GM19023 (cell line): ENCODE measurements around the gene PNKD.
A peak's percentile ranks its signal among the peaks of the same experiment; 100 is the strongest.

Experiments
- ATAC-seq: cut with Tn5 transposase; IDR thresholded peaks from one replicate; pipeline ENCODE4 v1.9.1; 2021; ENCODE audit warnings: mild to moderate bottlenecking, moderate library complexity; ENCODE audit not compliant: unreplicated experiment

The PNKD gene, protein sequence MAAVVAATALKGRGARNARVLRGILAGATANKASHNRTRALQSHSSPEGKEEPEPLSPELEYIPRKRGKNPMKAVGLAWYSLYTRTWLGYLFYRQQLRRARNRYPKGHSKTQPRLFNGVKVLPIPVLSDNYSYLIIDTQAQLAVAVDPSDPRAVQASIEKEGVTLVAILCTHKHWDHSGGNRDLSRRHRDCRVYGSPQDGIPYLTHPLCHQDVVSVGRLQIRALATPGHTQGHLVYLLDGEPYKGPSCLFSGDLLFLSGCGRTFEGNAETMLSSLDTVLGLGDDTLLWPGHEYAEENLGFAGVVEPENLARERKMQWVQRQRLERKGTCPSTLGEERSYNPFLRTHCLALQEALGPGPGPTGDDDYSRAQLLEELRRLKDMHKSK

DNA sequence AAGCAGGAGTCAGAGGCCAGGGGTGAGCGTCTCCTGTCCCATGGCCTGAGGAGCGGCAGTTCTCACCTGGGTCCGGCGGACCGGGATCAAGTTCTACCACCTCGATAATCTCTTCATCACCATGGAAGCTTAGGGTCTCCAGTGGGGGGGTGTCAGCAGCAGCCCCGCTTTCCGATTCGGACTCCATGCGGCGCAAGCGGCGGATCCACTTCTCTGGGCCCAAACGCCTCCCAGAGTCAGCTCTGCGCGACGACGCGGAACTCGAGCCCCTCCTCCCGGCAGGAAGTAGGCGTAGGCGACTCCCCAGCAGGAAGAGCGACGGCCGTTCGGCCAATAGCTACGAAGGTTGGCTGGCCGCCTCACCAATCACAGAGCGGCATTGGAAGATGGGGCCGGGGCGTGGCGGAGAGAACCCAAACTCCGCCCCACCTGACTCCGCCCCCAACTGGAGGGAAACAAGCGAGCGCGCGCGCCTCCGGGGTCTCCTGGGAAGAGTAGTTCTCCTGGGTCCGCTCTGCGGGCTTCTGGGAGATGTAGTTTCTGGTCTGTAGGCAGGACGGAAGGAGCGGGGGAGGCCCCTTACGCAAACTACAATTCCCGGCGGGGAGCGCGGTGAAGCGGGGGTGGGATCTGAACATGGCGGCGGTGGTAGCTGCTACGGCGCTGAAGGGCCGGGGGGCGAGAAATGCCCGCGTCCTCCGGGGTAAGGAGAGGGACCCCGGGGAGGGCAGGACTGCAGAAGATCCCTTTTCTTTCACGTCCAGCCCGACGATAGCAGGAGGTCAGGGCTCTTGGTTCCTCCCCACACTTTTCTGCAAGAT, at the start of gene PNKD, which contains the start of gene AAMP:
TSS of gene PNKD (plus strand) at position 620 of the 821 bp plus-strand sequence. CDS start at position 637, 17 bp downstream.
TSS of gene AAMP (minus strand) at position 238 of the 821 bp plus-strand sequence. CDS start at position 187, 51 bp downstream.
- peak; percentile 89 for ATAC-seq

DNA sequence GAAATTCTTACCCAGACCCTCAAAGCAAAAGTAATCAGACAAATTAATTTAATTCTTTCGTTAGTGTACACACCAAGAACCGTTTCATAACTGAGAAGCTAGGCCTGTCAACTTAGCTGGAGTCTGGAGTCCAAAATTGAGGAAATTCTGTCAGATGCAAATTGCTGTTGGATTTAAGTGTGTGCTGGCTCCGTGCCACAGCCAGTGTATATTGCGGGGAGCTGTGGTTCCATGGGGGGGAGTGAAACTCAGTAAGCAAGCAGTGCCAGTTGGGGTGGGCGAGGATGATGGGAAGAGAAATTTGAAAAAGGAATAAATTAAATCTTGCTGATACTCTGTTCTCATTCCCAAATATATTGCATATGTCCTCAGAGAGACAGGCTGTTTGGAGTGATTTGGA, 49.3 kb upstream of the PNKD start:
- no peak for ATAC-seq

DNA sequence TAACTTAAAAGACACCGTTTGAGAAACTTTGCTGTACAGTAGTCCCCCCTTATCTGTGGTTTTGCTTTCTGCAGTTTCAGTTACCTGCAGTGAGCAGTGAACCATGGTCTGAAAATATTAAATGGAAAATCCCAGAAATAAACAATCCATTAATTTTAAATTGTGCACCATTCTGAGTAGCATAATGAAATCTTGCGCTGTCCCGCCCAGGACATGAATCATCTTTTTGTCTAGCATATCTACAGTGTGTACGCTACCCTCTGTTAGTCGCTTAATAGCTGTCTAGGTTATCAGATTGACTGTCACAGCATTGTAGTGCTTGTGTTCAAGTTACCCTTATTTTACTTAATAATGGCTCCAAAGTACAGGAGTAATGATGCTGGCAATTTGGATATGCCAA, 47.3 kb upstream of the PNKD start:
- no peak for ATAC-seq

DNA sequence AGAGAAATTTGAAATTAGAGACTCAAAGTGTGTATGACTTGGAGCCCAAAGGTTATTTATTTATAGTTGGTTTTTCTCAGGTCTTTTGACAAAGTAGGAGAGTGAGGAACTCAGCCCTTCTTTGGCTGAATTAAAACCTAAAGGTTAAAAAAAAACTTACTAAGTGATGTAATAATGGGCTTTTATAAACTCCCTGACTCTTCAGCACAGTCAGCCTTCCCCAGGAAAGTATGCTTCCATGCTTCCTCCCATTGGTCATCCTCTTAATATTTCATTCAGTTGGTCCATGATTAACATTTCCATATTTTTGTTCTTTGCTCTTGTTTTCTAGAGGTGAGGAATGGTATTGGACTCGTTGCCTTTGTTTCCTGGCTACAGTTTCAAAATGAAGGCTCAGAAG, 46.1 kb upstream of the PNKD start:
- no peak for ATAC-seq

DNA sequence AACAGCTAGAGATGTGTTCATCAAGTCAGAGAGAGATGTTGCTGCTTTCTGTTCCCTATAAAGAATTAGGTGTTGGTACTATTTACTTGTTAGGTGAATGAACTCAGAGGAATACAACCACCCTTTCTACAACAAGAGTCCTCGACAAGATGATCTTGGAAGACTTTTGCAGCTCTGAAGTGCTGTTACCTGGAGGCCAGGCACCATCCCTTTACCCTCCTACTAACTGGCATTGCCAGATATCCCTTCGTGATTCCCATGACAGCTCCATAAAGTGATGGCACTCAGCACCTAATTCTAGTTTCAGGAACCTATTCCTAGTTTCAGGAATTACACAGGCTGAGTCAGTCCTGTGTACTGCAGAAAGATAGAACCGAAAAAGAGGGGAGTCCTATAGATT, 43.4 kb upstream of the PNKD start:
- ATAC-seq, result no peak

DNA sequence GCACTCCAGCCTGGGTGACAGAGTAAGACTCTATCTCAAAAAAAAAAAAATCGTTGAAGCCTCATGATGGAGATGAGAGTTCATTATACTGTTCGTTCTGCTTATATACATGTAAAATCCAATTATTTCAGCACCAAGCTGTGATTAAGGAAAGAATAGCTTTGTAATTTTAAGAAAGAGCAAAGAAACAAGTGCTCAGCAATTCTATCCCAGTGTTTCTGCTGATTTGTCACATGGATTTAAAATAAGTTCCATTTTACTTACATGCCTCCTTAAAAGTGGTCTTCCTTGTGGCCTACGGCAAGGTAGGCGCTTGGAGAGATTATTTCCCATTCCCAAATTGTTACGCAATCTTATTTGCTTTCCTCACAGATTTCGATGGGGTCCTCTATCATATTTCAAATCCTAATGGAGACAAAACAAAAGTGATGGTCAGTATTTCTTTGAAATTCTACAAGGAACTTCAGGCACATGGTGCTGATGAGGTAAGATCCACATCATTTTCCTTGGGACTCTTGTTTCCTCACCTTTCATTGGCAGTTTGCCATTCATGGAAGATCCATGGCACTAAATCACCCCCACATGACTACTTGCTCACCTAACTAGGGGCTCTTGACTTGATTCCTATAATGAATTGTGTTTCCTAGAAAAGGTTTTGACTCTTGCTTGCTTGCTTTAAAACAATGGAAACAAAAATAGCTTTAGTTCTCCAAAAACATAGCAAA, 41.8 kb upstream of the PNKD start:
- no peak for ATAC-seq

DNA sequence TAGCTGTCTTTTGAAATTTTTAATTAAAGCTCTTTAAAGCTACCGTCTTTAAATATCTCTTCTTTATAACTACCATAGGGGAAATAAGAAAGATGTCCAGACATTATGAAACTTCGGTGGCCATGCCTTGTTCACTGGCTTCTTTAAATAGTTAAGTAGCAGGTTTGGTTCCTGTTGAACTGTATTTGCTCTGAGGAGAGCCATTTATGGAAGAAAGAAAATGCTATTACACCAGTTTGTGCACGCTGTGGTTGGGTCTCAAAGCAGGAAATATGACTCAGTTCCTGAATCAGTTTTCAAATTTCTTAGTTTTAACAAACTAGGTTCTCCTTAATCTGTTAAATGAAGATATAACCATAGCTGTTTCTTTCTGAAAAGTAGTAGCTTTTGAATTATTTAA, 41.1 kb upstream of the PNKD start:
- peak; percentile 78 for ATAC-seq

DNA sequence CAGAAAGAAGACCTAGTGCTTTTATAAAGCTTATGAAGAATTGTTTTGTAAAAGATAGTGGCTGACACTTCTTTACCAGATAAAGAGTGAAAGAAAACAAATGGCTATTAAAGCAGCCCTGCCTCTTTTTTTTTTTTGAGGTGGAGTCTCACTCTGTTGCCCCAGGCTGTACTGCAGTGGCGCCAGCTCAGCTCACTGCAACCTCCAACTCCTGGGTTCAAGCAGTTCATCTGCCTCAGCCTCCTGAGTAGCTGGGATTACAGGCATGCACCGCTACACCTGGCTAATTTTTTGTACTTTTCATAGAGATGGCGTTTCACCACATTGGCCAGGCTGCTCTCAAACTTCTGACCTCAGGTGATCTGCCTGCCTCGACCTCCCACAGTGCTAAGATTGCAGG, 40.5 kb upstream of the PNKD start:
- ATAC-seq, result no peak

DNA sequence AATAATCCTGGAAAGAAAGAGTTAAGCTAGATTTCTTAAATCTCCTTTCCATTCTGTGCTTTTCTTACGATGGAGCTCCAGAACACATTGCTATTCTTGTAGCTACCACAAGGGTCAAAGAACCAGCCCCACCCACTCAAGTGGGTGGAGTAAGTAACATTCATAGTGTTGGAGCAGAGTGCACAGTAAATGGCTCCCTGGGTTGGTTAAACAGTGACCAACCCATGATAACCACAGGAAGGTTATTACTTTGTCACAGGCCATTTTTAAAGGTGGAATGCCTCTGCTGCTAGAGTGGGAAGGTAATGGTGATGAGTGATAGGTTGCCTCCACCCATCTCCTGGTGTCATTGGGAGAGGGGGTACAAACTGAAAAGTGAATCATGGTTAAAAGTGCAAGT, 39.4 kb upstream of the PNKD start:
- ATAC-seq, result peak; percentile 63

DNA sequence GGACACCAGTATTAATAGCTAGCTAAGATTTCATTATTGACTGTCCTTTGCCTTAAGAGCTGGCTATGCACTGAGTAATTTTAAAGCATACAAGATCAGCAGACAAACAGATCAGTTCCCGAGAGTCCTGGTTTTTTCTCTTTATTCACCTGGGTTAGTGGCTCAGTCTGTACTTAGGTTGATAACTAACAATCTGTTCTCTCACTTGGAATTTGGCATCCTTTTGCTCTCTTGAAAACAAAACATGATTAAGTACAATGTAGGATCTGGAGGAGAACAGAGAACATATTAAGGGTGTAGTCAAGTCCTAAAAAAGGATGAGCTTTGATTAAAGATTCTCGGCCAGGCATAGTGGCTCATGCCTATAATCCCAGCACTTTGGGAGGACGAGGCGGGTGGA, 36.8 kb upstream of the PNKD start:
- no peak for ATAC-seq

DNA sequence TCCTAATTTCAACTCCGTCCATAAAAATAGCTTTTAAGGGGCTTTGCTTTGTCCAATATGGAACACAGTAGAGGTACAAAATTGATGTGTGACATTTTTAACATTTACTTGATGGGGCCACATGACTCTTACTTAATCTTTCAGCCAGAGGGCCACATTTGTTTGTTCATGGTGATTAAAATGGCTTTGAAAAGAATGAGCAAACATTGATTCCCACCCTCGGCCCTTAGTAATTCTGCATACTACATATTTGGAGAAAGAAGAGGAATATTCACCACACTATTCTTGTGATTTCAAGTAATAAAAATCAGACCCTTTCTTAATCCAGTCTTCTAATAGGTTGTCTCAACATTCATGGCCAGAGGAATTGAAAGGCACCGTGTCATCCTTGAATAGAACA, 35.8 kb upstream of the PNKD start:
- no peak for ATAC-seq

DNA sequence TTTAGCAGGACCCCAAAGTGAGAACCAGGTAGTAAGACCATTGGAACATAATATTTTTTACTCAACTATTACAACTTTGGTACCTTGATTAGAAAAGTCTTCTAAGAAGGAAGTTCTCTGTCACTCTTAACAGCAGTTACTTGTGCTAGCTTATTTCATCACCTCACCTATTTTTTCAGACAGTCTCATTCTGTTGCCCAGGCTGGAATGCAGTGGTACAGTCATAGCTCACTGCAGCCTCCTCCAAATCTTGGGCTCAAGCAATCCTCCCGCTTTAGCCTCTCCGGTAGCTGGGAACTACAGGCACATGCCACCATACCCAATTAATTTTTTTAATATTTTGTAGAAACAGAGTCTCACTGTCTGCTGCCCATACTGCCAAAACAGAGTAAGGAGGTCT, 35.3 kb upstream of the PNKD start:
- ATAC-seq, result no peak

DNA sequence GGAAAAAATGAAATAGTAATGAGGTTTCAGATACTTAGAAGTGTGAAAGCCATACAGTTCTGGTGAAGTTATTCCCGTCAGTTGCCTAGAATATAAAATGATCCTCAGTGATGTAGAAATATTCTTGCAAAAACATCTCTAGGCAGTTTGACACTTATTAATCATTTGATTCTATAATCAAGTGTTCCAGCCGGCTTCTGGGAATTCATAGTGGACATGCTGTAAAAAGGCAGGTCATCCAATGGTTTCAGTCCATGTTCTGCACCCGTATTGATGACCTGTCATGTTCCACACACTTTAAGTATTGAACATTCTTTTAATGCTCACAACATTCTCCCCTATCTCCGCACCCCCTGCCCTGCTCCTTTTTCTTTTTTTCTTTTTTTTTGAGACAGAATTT, 33.5 kb upstream of the PNKD start:
- ATAC-seq, result no peak

DNA sequence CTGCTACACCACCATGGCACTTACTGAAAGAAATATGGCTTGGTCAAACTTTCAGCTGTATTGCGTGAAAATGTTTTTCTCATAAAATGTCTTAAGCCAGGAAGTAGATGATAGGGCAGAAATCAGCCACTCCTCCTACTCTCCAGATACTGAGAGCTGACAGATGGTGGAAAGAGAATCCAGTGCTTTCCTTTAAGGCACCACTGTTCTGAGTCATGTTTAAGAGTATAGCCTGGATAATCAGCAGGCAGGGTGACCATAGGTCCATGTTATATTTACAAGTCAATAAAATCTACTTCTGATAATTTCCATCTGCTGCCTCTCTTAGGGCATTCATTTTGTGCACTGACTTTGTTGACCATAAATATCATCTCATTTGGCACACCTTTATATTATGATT, 31.4 kb upstream of the PNKD start:
- no peak for ATAC-seq

DNA sequence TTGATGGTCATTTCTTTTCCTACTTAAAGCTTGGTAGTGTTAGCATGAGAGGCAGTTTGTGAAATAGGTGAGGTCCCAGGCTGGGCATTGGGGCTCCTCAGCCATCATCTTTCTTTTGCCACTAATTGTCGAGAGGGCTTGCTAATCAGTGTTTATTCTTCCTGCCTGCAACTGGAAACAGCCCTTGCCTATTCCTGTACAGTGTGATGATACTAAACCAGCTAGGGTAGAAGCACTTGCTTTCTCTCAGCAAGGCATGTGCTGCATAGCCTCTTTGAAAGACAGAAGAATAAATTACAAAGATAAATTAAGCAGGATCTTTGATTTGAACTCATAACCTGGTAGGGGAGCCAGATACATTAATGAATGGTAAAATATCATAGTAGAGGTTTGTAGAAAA, 26.1 kb upstream of the PNKD start:
- ATAC-seq, result no peak

DNA sequence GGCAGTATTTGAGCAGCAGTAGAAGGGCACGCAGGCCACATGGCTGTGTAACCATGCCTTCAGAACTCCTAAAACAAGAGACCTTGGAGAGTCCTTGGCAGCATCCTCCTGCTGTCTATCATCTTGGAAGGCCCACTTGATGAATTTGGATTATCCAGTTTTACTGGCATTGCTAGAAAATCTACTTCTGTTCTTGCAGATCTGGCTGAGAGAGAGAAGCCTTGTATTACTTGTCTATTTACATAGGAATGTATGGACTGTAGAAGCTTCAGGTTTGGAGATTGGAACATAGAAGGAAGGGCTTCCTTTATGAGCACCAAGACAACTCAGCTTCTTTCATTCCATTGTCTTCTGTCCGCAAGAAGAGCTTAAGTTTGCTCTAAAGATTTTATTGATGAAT, 25.7 kb upstream of the PNKD start:
- no peak for ATAC-seq

DNA sequence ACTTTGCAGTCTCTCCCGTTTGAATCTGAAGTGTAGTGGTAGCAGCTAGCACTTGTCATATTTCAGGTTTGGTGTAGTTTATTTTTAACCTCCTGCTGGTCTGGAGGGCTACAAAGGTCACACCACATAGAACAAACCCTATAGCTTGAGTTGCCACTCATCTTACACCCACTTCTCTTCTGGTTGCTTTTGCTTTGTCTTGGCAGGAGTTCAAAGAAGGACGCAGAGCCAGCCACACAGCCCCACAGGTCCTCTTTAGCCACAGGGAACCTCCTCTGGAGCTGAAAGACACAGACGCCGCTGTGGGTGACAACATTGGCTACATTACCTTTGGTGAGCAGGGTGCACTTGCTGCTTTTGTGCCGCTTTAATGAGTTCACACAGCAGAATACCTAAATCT, 25.1 kb upstream of the PNKD start:
- no peak for ATAC-seq

DNA sequence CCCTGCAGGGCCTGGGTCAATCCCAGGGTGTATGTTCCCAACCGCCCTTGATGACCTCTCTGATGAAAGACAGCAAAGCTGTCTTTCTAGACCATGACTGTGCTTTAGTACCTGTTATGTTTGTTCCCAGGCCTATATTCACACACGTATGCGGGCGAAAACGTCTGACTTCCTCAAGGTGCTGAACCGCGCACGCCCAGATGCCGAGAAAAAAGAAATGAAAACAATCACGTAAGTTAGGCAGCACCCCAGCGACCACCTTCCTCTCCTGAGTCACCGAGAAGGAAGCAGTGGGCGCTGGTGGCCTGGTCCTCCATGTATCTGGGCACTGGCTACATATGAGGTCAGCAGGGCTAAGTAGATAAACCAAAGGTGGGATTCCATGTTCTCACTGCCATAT, 20.6 kb upstream of the PNKD start:
- no peak for ATAC-seq

DNA sequence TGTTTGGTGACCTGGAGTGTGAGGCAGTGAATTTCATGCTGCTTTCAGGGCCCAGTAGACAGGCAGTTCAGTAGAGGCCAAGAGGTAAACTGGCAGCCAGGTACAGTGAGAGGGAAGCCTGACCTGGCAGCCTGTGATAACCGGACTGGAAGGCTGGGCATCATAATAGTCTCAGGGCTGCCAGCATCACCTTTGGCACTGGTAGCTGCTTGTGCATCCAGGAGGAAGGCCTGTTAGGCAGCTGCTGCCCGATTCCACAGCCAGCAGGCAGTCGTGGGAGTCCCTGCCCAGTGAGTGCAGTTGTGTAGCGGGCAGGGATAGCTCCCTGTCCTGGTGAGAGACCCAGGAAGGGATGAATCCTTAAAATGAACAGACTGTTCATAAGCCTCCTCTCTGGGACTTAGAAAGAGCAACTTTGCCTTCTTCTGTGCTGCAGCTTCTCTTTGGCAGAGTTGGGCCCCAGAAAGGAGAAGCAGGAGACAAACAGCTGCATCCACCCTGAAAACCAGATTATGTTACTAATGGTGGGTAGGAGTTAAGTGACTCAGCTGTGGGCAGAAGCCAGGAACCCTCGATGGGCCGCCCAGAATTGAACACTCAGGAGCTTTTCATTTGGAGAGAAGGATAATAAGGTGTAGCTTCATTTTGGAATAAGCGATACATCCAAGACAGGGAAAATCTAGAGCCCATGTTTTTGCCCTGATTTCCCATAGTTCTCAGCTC, 17.6 kb upstream of the PNKD start:
- ATAC-seq, result no peak

DNA sequence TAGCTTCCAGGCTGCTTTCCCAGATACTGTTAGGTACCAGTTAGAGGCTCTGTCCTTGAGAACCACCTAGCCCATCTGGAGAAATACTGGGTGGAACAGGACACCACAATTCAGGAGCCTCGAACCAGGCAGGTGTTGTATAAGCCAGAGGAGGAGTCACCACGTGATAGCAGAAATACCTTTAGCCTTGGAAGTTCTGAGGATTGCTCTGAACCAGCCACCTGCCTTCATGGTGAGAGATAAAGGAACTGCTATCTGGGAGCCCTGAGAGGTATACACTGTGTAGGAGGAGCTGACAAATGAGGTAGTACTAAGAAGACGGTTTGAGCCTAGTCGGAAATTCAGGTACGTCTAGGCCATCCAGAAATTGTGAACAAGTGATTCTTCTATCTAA, 17.1 kb upstream of the PNKD start:
- ATAC-seq, result no peak

DNA sequence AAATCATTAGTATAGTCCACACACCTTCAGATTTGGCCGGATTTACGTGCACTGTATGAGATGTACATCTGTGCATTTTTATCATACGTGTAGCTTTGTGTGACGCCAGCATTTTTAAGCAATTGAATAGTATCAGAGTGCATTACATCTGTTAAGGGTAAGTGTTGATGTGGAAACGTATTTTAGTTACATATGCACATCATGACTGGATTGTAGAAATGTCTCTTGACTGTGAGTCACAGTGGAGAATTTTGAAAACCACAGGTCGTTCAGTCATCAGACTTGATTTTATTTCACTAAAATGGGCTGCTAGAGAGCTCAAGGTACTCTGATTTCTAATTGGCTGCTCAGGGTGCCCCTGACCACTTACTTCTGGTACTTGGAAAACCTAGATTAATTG, 14.9 kb upstream of the PNKD start:
- ATAC-seq, result no peak
